Endothelial cell of hepatic sinusoid (primary cell): ENCODE results near the gene CSAG3.

ENCODE experiments used
- in situ Hi-C: cut with HindIII; loops from 2 replicates; pipeline ENCODE4 v1.10.0; 2017; ENCODE audit warnings: low sequenced_read_pairs

Gene CSAG3

GRCh38 chrX:152806035-152806434 lies 47.0 kb downstream of the CSAG3 start:
- in situ Hi-C loops: no loop called here
